Breast epithelium (tissue), 3 donors: Measurements from ENCODE around the gene AGPAT3.

Experiments used
- CTCF ChIP-seq, 3 donors: fragments of 450-650 bp; IDR thresholded peaks; one replicate each; pipeline ENCODE4 v1.5.1; 2016 to 2017; ENCODE audit warnings: antibody characterized with exemption in 3 of 3, mild to moderate bottlenecking in 3 of 3, moderate library complexity in 3 of 3
- POLR2A ChIP-seq: fragments of 450-650 bp; IDR thresholded peaks from one replicate; pipeline ENCODE4 v1.6.1; 2016; ENCODE audit warnings: antibody characterized with exemption, mild to moderate bottlenecking, moderate library complexity
- POLR2AphosphoS5 ChIP-seq, 3 donors: sonication (generic); formaldehyde crosslinking; IDR thresholded peaks; one replicate each; pipeline ENCODE4 v1.6.1; 2017; ENCODE audit warnings: antibody characterized with exemption in 3 of 3

- TF ChIP-seq POLR2A (no peak), CTCF (IDR thresholded peaks at IDR 0.05) (no peak), POLR2AphosphoS5 (IDR thresholded peaks at IDR 0.05) (no peak)
These were observed 35.9 kb upstream of the AGPAT3 start for GRCh38 chr21:43829161-43829560.
